GM12878 (cell line): Measurements from ENCODE around the gene BET1. TPM values are rescaled to one million over a fixed set of nuclear protein-coding genes. Genes with fewer than 3 reads are reported as not detected.

ENCODE experiments used
- ATAC-seq: fragments of 200-7000 bp; cut with Tn5 transposase; 3 replicates; pipeline ENCODE4 v1.9.1; 2020; ENCODE audit warnings: mild to moderate bottlenecking, moderate library complexity
- BruUV-seq: library from RNA; stranded (reverse); fragments of 400-500 nt; replicated peaks from 2 replicates; lab custom pipeline; 2021; lab: Mats Ljungman, UMichigan
- CTCF ChIA-PET: fragments of 300-600 bp; sonication (Branson Sonifier 250); formaldehyde crosslinking; extraction: SDS; loops from one replicate; lab custom pipeline; 2021; ENCODE audit warnings: inconsistent platforms; lab: Yijun Ruan, JAX
- POLR2A ChIA-PET: fragments of 350-600 bp; formaldehyde crosslinking; extraction: SDS; loops from one replicate; lab custom pipeline; 2021; ENCODE audit warnings: inconsistent platforms; lab: Charles Lee
- RAD21 ChIA-PET: fragments of 300-600 bp; sonication (Branson Sonifier 250); formaldehyde crosslinking; loops from one replicate; lab custom pipeline; 2023; ENCODE audit warnings: antibody characterized with exemption; ENCODE audit not compliant: unreplicated experiment; lab: Charles Lee
- SMC1A ChIA-PET: fragments of 300-600 bp; sonication (Branson Sonifier 250); formaldehyde crosslinking; loops from one replicate; lab custom pipeline; 2023; ENCODE audit not compliant: unreplicated experiment, uncharacterized antibody; lab: Charles Lee
- DNase-seq: peaks from one replicate; pipeline ENCODE4 v3.0.0-alpha.2; 2011; ENCODE audit warnings: low read depth, low spot score
- FAIRE-seq: peaks from 3 replicates; lab custom pipeline; 2011; peaks lifted over from hg19 to GRCh38; lab: Jason Lieb, UNC
- H2AFZ ChIP-seq: 2 replicates; pipeline ENCODE4 v1.6.0; 2011; ENCODE audit warnings: low read depth, low read length, control low read depth; ENCODE audit not compliant: control insufficient read depth
- H3K27ac ChIP-seq: 2 replicates; pipeline ENCODE4 v1.5.1; 2011; ENCODE audit warnings: control low read depth; ENCODE audit not compliant: control insufficient read depth, insufficient read depth
- H3K27me3 ChIP-seq, 2 experiments: replicated peaks in 1 of 2; 2 replicates each; pipeline versions ENCODE4 v1.6.0 to v1.6.1; 2011; ENCODE audit warnings: low read length in 1 of 2; ENCODE audit not compliant: control insufficient read depth in 2 of 2, insufficient read depth in 2 of 2
- H3K36me3 ChIP-seq, 2 experiments: 2 replicates each; pipeline ENCODE4 v1.5.1; 2011; ENCODE audit warnings: low read length in 1 of 2; ENCODE audit not compliant: control insufficient read depth in 2 of 2, insufficient read depth in 2 of 2
- H3K4me1 ChIP-seq: 2 replicates; pipeline ENCODE4 v1.6.1; 2011; ENCODE audit warnings: mild to moderate bottlenecking, low read length, moderate library complexity, mixed read lengths; ENCODE audit not compliant: control insufficient read depth, insufficient read depth
- H3K4me2 ChIP-seq: 2 replicates; pipeline ENCODE4 v1.6.0; 2011; ENCODE audit warnings: control low read depth; ENCODE audit not compliant: control insufficient read depth, insufficient read depth
- H3K4me3 ChIP-seq: fragments of 200-600 bp; sonication (generic); 2 replicates; pipeline ENCODE4 v1.5.1; 2016
- H3K79me2 ChIP-seq: 2 replicates; pipeline ENCODE4 v1.6.0; 2011; ENCODE audit warnings: low read length; ENCODE audit not compliant: control insufficient read depth, insufficient read depth
- H3K9ac ChIP-seq: 2 replicates; pipeline ENCODE4 v1.8.0; 2011; ENCODE audit warnings: low read length, control low read depth, mixed read lengths; ENCODE audit not compliant: control insufficient read depth, insufficient read depth
- H3K9me3 ChIP-seq: replicated peaks from 3 replicates; pipeline ENCODE4 v1.5.1; 2011; ENCODE audit warnings: mild to moderate bottlenecking, low read length; ENCODE audit not compliant: control insufficient read depth, insufficient read depth
- H4K20me1 ChIP-seq: 2 replicates; pipeline ENCODE4 v1.6.0; 2011; ENCODE audit not compliant: control insufficient read depth, insufficient read depth
- EZH2 ChIP-seq: IDR thresholded peaks from 2 replicates; pipeline ENCODE4 v1.6.1; 2012; ENCODE audit warnings: low read depth, mild to moderate bottlenecking, control low read depth, inconsistent platforms, low read length, borderline replicate concordance; ENCODE audit not compliant: control insufficient read depth
- MAX ChIP-seq: IDR thresholded peaks from 2 replicates; pipeline ENCODE4 v1.6.1; 2012; ENCODE audit warnings: low read depth, low read length, improper control_type of control experiment
- MEF2B ChIP-seq: fragments of 450-650 bp; IDR thresholded peaks from 2 replicates; pipeline ENCODE4 v1.6.1; 2018; ENCODE audit warnings: mild to moderate bottlenecking, moderate library complexity; ENCODE audit not compliant: partially characterized antibody, poor library complexity, severe bottlenecking
- WGBS: methylation state at CpG from one replicate; pipeline ENCODE4 v1.1.6; 2016; ENCODE audit warnings: low lambda C conversion rate; ENCODE audit not compliant: insufficient replicate concordance, insufficient coverage; ENCODE audit errors: missing lambda C conversion rate; 5-methylcytosine and 5-hydroxymethylcytosine counted together
- in situ Hi-C: fragments of 300-500 bp; cut with MboI; formaldehyde crosslinking; loops from 9 replicates; pipeline ENCODE4 v1.14.3; 2018; ENCODE audit warnings: mixed read lengths
- intact Hi-C: fragments of 100-400 bp; cut with micrococcal nuclease; formaldehyde crosslinking; loops from one replicate; pipeline ENCODE4 v1.14.2; 2022; ENCODE audit not compliant: unreplicated experiment
- polyA plus RNA-seq, 11 experiments: library from polyadenylated mRNA; depleted of rRNA in 4 of 11; unstranded in 6 of 11; stranded (reverse) in 5 of 11; fragments of >200 nt; fragmentation: Nextera tagmentation in 4 of 11; fragmentation: Illumina TruSeq in 1 of 11; extraction: Ambion mirVana in 4 of 11; extraction: Trizol in 1 of 11; gene quantifications; 1 replicate in 1 of 11; 2 replicates in 10 of 11; pipeline versions ENCODE4 v1.2.1 to v1.2.3, GENCODE V29; 2011 to 2016; ENCODE audit warnings: inconsistent platforms in 2 of 11, missing spikeins in 2 of 11, low read depth in 1 of 11
- total RNA-seq, 4 experiments: library from RNA; depleted of rRNA in 3 of 4; stranded (reverse); fragments of >200 nt in 3 of 4; fragmentation: Illumina TruSeq in 1 of 4; extraction: Trizol in 1 of 4; gene quantifications; 2 replicates each; pipeline versions ENCODE4 v1.2.1 to v1.2.3, GENCODE V29; 2013 to 2021
- TF ChIP-seq, protein P1 (sequence below): fragments of 450-650 bp; IDR thresholded peaks from 2 replicates; pipeline ENCODE4 v1.6.1; 2017; ENCODE audit warnings: mild to moderate bottlenecking, moderate library complexity

The BET1 gene
- total and polyA plus RNA-seq, 10 of the 15 experiments (the other 5 are each of a cell fraction or from before 2014, with no cell fraction given), result 12.5 to 99.5 (median 28.4) TPM

DNA sequence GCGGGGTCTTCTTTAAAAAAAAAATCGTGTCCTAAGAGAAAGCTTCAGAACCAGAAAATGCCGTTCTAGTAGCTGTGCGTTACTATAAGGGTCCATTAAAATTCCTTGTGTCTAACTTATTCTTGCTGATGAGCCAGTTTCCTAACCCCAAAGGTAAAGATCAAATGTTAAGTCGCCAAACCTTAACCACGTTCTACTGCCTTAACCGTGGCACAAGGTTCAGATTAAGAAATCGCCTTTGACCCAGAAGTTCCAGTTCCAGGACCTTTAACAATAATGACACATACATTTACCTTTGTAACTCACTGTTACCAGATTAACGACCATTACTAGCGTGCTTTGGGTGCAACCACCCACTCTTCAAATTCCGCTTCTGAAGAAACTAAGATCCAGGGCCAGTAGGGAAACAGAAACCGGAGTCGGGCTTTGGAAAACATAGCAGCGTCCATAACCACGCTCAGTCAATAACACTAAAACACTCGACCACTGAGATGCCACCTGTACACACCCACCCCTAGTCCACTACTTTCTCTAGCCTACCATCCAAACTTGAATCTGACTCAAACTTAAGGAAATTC lies 620 bp downstream of the BET1 start (continued):
- TF ChIP-seq, protein P1, sequence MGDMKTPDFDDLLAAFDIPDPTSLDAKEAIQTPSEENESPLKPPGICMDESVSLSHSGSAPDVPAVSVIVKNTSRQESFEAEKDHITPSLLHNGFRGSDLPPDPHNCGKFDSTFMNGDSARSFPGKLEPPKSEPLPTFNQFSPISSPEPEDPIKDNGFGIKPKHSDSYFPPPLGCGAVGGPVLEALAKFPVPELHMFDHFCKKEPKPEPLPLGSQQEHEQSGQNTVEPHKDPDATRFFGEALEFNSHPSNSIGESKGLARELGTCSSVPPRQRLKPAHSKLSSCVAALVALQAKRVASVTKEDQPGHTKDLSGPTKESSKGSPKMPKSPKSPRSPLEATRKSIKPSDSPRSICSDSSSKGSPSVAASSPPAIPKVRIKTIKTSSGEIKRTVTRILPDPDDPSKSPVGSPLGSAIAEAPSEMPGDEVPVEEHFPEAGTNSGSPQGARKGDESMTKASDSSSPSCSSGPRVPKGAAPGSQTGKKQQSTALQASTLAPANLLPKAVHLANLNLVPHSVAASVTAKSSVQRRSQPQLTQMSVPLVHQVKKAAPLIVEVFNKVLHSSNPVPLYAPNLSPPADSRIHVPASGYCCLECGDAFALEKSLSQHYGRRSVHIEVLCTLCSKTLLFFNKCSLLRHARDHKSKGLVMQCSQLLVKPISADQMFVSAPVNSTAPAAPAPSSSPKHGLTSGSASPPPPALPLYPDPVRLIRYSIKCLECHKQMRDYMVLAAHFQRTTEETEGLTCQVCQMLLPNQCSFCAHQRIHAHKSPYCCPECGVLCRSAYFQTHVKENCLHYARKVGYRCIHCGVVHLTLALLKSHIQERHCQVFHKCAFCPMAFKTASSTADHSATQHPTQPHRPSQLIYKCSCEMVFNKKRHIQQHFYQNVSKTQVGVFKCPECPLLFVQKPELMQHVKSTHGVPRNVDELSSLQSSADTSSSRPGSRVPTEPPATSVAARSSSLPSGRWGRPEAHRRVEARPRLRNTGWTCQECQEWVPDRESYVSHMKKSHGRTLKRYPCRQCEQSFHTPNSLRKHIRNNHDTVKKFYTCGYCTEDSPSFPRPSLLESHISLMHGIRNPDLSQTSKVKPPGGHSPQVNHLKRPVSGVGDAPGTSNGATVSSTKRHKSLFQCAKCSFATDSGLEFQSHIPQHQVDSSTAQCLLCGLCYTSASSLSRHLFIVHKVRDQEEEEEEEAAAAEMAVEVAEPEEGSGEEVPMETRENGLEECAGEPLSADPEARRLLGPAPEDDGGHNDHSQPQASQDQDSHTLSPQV, result no peak

- ChIA-PET SMC1A (interaction anchor here (1.0 to 1.4 kb wide), 3 partner anchors 9 to 40 kb away, joined by 3 to 6 read pairs (median 3); no protein-coding TSS in a partner anchor), POLR2A (no interaction called here), RAD21 (interaction anchor here (0.9 kb wide), 1 partner anchor 86 kb away, joined by 4 read pairs; no protein-coding TSS in a partner anchor), CTCF (no interaction called here)
- DNase-seq, result no peak
- no peak for FAIRE-seq
- no peak overlapping the region for H3K4me3 ChIP-seq
- H3K4me1 ChIP-seq, result peaks cover 5% of the 10 kb centered on the region; the same call in 1 of the 2 replicates
- 100% methylated on average over 1 of the region's 1 CpG for WGBS
- intact Hi-C loops, result no loop called here
- BruUV-seq, result no TSS peak
- in situ Hi-C loops, result no loop called here
- H3K27ac ChIP-seq, result no peak overlapping the region
- no peaks in the 10 kb centered on the region; a peak in 1 of 4 replicates for H3K27me3 ChIP-seq
- H3K9me3 ChIP-seq, result no peaks in the 10 kb centered on the region
- peaks cover 30% of the 10 kb centered on the region for H3K79me2 ChIP-seq
- H2AFZ ChIP-seq, result no peak overlapping the region
- no peak for ATAC-seq
- TF ChIP-seq MEF2B (no peak), EZH2 (no peak), MAX (no peak)
- H3K4me2 ChIP-seq, result no peak overlapping the region
- H3K36me3 ChIP-seq, result no peaks in the 10 kb centered on the region
- no peak overlapping the region for H3K9ac ChIP-seq
- no peaks in the 10 kb centered on the region for H4K20me1 ChIP-seq
Observed at GRCh38 chr7:94001396-94001795, 2.8 kb downstream of the BET1 start.
